Esophagus muscularis mucosa (tissue), 4 donors: ENCODE results near the gene TTC34. TPM values are rescaled to one million over a fixed set of nuclear protein-coding genes. Genes with fewer than 3 reads are reported as not detected.
"Not testable (repeated sequence)": the region's sequence is repeated elsewhere in the genome, so short reads cannot be mapped to it uniquely, and the experiment has no call there.

Source experiments
- DNase-seq: peaks from one replicate; pipeline ENCODE4 v3.0.0-alpha.2; 2017; ENCODE audit errors: extremely low spot score
- H3K27ac ChIP-seq, 4 donors: fragments of 200-600 bp; sonication (generic); replicated peaks in 1 of 4; 1 replicate in 3 of 4; 2 replicates in 1 of 4; pipeline ENCODE4 v1.5.1; 2016 to 2019; ENCODE audit warnings: mild to moderate bottlenecking in 1 of 4
- H3K27me3 ChIP-seq, 4 donors: fragments of 200-600 bp; sonication (generic); one replicate each; pipeline versions ENCODE4 v1.5.1 to v1.6.0; 2016 to 2019
- H3K36me3 ChIP-seq, 4 donors: fragments of 200-600 bp; sonication (generic); one replicate each; pipeline ENCODE4 v1.5.1; 2016 to 2019
- H3K4me1 ChIP-seq, 4 donors: fragments of 200-600 bp; sonication (generic); one replicate each; pipeline ENCODE4 v1.5.1; 2016 to 2019
- H3K4me3 ChIP-seq, 4 donors: fragments of 200-600 bp; sonication (generic); 1 replicate in 2 of 4; 2 replicates in 2 of 4; pipeline ENCODE4 v1.5.1; 2016 to 2019; ENCODE audit warnings: mild to moderate bottlenecking in 4 of 4, moderate library complexity in 1 of 4
- H3K9me3 ChIP-seq, 4 donors: fragments of 200-600 bp; sonication (generic); 1 replicate in 3 of 4; 2 replicates in 1 of 4; pipeline ENCODE4 v1.5.1; 2016 to 2019
- EP300 ChIP-seq: sonication (generic); formaldehyde crosslinking; IDR thresholded peaks from one replicate; pipeline ENCODE4 v1.6.1; 2017; ENCODE audit warnings: antibody characterized with exemption
- POLR2A ChIP-seq: fragments of 450-650 bp; IDR thresholded peaks from one replicate; pipeline ENCODE4 v1.6.1; 2017; ENCODE audit warnings: antibody characterized with exemption, moderate library complexity, mild to moderate bottlenecking, low read depth
- POLR2AphosphoS5 ChIP-seq, 2 donors: sonication (generic); formaldehyde crosslinking; IDR thresholded peaks; one replicate each; pipeline ENCODE4 v1.6.1; 2017; ENCODE audit warnings: antibody characterized with exemption in 2 of 2
- WGBS: methylation state at CpG from one replicate; pipeline ENCODE4 v1.1.5; 2018; 5-methylcytosine and 5-hydroxymethylcytosine counted together
- intact Hi-C: fragments of 100-400 bp; cut with DNase I; formaldehyde crosslinking; loops from one replicate; pipeline ENCODE4 v1.15.1; 2023
- total RNA-seq, 4 donors: library from RNA; depleted of rRNA; stranded (reverse); fragments of >200 nt; gene quantifications; one replicate each; pipeline versions ENCODE4 v1.1.0 to v1.2.1, GENCODE V29; 2016
- TF ChIP-seq, protein P1 (sequence below), 3 experiments: fragments of 200-600 bp in 2 of 3; fragments of 450-650 bp in 1 of 3; sonication (generic) in 2 of 3; IDR thresholded peaks; one replicate each; pipeline ENCODE4 v1.5.1; 2017 to 2019; ENCODE audit warnings: antibody characterized with exemption in 3 of 3, mild to moderate bottlenecking in 2 of 3, moderate library complexity in 1 of 3

TTC34 gene
- total RNA-seq, 4 donors from 2014 or later, result under 0.01 to 0.46 (median 0.10) TPM

DNA sequence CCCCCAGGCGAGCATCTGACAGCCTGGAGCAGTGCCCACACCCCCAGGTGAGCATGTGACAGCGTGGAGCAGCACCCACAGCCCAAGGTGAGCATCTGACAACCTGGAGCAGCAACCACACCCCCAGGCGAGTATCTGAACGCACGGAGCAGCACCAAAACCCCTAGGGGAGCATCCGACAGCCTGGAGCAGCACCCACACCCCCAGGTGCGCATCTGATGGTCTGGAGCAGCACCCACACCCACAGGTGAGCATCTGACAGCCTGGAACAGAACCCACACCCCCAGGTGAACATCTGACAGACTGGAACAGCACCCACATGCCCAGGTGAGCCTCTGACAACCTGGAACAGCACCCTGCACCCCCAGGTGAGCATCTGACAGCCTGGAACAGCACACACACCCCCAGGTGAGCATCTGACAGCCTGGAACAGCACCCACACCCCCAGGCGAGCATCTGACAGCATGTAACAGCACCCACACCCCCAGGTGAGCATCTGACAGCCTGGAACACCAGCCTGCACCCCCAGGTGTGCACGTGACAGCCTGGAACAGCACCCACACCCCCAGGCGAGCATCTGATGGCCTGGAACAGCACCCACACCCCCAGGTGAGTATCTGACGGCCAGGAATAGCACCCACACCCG lies 148.4 kb downstream of the TTC34 start:
- H3K4me1 ChIP-seq, H3K27ac ChIP-seq, H3K36me3 ChIP-seq, DNase-seq, H3K4me3 ChIP-seq, intact Hi-C loops: not testable (repeated sequence)
- Histone ChIP-seq H3K27me3 (peaks cover 0 to 56% (median 0%) of the 10 kb centered on the region in 4 donors), H3K9me3 (peaks cover 0 to 10% (median 7%) of the 10 kb centered on the region in 4 donors)
- 37% methylated on average over 12 of the region's 12 CpGs for WGBS

DNA sequence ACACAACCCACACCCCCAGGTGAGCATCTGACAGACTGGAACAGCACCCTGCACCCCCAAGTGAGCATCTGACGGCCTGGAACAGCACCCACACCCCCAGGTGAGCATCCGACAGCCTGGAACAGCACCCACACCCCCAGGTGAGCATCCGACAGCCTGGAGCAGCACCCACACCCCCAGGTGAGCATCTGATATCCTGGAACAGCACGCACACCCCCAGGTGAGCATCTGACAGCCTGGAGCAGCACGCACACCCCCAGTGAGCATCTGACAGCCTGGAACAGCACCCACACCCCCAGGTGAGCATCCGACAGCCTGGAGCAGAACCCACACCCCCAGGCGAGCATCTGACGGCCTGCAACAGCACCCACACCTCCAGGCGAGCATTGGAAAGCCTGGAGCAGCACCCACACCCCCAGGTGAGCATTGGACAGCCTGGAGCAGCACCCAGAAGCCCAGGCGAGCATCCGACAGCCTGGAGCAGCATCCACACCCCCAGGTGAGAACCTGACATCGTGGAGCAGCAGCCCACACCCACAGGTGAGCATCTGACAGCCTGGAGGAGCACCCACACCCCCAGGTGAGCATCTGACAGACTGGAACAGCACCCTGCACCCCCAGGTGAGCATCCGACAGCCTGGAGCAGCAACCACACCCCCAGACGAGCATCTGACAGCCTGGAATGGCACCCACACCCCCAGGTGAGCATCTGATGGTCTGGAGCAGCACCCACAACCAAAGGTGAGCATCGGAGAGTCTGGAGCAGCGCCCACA lies 149.2 kb downstream of the TTC34 start:
- DNase-seq, H3K36me3 ChIP-seq, intact Hi-C loops, H3K27ac ChIP-seq, H3K4me3 ChIP-seq, H3K4me1 ChIP-seq: not testable (repeated sequence)
- WGBS, result 44% methylated on average over 15 of the region's 16 CpGs
- Histone ChIP-seq H3K27me3 (peaks cover 0 to 56% (median 0%) of the 10 kb centered on the region in 4 donors), H3K9me3 (peaks cover 0 to 16% (median 13%) of the 10 kb centered on the region in 4 donors)

DNA sequence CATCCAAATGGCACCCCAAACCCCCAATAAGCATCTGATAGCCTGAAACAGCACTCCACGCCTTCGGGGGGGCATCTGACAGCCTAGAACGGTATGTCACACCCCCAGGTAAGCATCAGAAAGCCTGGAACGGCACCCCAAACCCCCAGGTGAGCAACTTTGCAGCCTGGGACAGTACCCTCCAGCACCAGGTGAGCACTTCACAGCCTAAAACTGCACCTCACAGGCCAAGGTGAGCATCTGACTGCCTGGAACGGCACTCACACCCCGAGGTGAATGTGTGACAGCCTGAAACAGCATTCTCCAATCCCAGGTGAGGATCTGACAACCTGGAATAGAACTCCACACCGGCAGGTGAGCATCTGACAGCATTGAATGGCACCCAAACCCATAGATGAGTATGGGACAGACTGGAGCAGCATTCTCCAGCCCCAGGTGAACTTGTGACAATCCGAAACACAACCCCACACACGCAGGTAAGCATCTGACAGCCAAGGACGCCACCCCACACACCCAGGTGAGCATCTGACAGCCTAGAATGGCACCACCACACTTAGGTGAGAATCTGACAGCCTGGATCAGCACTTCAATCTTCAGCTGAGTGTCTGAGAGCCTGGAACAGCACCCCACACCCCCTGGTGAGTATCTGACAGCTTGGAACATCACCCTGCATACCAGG lies 150.4 kb downstream of the TTC34 start:
- intact Hi-C loops, result no loop called here
- no peak for TF ChIP-seq POLR2A
- TF ChIP-seq POLR2AphosphoS5 (IDR thresholded peaks at IDR 0.05), result no peak
- TF ChIP-seq, protein P1, sequence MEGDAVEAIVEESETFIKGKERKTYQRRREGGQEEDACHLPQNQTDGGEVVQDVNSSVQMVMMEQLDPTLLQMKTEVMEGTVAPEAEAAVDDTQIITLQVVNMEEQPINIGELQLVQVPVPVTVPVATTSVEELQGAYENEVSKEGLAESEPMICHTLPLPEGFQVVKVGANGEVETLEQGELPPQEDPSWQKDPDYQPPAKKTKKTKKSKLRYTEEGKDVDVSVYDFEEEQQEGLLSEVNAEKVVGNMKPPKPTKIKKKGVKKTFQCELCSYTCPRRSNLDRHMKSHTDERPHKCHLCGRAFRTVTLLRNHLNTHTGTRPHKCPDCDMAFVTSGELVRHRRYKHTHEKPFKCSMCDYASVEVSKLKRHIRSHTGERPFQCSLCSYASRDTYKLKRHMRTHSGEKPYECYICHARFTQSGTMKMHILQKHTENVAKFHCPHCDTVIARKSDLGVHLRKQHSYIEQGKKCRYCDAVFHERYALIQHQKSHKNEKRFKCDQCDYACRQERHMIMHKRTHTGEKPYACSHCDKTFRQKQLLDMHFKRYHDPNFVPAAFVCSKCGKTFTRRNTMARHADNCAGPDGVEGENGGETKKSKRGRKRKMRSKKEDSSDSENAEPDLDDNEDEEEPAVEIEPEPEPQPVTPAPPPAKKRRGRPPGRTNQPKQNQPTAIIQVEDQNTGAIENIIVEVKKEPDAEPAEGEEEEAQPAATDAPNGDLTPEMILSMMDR (IDR thresholded peaks at IDR 0.05), result no peak
- no peak for TF ChIP-seq EP300
- Histone ChIP-seq H3K36me3 (no peaks in the 10 kb centered on the region), H3K4me1 (no peaks in the 10 kb centered on the region), H3K27me3 (peaks cover 0 to 56% (median 0%) of the 10 kb centered on the region in 4 donors), H3K4me3 (no peak overlapping the region), H3K27ac (no peak overlapping the region), H3K9me3 (peaks cover 0 to 28% (median 23%) of the 10 kb centered on the region in 4 donors)
- DNase-seq, result no peak
- 24% methylated on average over 3 of the region's 10 CpGs for WGBS

DNA sequence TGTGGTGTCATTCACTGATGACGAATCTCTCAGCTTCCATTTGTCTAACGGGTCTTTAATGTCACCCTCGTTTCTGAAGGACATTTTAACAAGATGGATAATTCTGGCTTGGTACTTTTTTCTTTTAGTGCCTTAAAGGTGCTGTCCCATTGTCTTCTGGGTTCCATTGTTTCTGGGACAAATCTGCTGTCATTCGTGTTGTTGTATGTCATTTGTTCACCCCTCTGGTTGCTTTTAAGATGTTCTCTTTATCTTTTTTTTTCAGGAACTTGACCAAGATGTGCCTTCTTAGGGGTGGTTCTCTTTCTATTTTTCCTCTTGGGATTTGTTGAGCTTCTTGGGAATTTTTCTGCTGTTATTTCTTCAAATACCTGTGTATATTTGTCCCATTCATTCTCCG lies 154.7 kb downstream of the TTC34 start:
- 75% methylated on average over 5 of the region's 5 CpGs for WGBS
- H3K4me3 ChIP-seq, result no peak overlapping the region
- H3K4me1 ChIP-seq, result peaks cover 12 to 20% (median 16%) of the 10 kb centered on the region in 4 donors
- TF ChIP-seq, protein P1 (IDR thresholded peaks at IDR 0.05), result no peak
- no peak for TF ChIP-seq EP300
- TF ChIP-seq POLR2AphosphoS5 (IDR thresholded peaks at IDR 0.05), result no peak
- no peak for DNase-seq
- peaks cover 0 to 19% (median 0%) of the 10 kb centered on the region in 4 donors for H3K27me3 ChIP-seq
- intact Hi-C loops, result no loop called here
- H3K27ac ChIP-seq, result no peak overlapping the region
- H3K9me3 ChIP-seq, result peaks cover 0 to 34% (median 26%) of the 10 kb centered on the region in 4 donors
- no peaks in the 10 kb centered on the region for H3K36me3 ChIP-seq

DNA sequence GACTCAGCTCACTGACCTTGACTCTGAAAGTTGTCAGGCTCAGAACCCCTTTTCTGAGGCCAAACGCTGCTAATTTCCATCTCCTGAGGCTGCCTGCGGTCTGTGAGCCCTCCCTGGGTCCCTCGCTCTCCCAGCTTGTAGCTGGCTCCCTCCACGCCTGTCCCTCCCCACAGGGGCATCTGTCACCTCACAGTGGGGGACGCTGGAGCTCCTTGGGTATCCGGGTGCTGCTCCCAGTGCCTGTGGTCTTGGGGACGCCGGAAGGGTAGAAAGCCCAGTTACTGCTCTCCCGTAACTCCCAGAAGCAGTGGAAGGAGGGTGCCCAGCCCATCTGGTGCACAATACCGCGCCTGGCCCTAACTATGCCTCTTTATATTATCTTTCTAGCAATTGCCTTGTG lies 155.7 kb downstream of the TTC34 start:
- H3K4me1 ChIP-seq, result peaks cover 17 to 30% (median 23%) of the 10 kb centered on the region in 4 donors
- H3K36me3 ChIP-seq, result no peaks in the 10 kb centered on the region
- H3K9me3 ChIP-seq, result peaks cover 0 to 34% (median 26%) of the 10 kb centered on the region in 4 donors
- peaks cover 0 to 8% (median 0%) of the 10 kb centered on the region in 4 donors for H3K27me3 ChIP-seq
- DNase-seq, result no peak
- intact Hi-C loops, result no loop called here
- TF ChIP-seq, protein P1 (IDR thresholded peaks at IDR 0.05), result no peak
- TF ChIP-seq POLR2A (no peak), EP300 (no peak), POLR2AphosphoS5 (IDR thresholded peaks at IDR 0.05) (no peak)
- 90% methylated on average over 7 of the region's 11 CpGs for WGBS
- H3K4me3 ChIP-seq, result no peak overlapping the region
- no peak overlapping the region for H3K27ac ChIP-seq
